Astrocyte (in vitro differentiated cells and primary cell): ENCODE results near the gene MBOAT7.

Experiments
- EZH2 ChIP-seq: IDR thresholded peaks from 2 replicates; pipeline ENCODE4 v1.6.1; 2012; ENCODE audit warnings: mild to moderate bottlenecking, low read length, inconsistent platforms; ENCODE audit not compliant: insufficient read depth
- TF ChIP-seq, protein P1 (sequence below): IDR thresholded peaks from 2 replicates; pipeline ENCODE4 v1.5.1; 2011; ENCODE audit warnings: low read depth, mild to moderate bottlenecking, inconsistent platforms, low read length, moderate library complexity; ENCODE audit not compliant: insufficient read depth

DNA sequence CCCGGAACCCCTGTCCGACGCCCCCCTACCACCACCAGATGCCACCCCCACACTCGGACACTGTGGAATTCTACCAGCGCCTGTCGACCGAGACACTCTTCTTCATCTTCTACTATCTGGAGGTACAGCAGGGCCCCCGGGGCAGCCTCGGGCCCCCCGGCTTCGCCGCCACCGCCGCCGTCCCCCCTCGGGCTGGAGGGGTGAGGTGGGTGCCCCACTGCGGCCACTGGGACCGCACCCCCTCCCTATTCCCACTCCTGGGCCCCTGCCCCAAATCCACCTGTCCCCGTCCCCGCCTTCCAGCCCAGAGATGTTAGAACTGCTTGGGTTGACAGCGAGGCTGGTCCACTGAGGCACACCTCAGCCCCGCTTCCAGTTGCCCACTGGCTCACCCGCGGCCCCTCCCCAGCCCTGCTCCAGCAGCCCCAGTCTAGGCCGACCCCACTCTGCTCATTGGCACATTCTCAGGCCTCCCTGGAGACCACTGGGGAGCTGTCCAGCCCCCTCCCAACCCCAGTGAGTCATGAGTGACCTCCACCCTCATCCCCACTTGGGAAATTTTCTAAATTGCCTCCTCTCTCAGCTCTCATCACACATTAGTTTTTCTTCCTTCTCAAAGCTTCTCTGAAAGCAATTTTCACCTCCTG, 36.4 kb downstream of the MBOAT7 start:
- TF ChIP-seq, protein P1, sequence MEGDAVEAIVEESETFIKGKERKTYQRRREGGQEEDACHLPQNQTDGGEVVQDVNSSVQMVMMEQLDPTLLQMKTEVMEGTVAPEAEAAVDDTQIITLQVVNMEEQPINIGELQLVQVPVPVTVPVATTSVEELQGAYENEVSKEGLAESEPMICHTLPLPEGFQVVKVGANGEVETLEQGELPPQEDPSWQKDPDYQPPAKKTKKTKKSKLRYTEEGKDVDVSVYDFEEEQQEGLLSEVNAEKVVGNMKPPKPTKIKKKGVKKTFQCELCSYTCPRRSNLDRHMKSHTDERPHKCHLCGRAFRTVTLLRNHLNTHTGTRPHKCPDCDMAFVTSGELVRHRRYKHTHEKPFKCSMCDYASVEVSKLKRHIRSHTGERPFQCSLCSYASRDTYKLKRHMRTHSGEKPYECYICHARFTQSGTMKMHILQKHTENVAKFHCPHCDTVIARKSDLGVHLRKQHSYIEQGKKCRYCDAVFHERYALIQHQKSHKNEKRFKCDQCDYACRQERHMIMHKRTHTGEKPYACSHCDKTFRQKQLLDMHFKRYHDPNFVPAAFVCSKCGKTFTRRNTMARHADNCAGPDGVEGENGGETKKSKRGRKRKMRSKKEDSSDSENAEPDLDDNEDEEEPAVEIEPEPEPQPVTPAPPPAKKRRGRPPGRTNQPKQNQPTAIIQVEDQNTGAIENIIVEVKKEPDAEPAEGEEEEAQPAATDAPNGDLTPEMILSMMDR: no peak
- no peak for TF ChIP-seq EZH2
